ENCODE results near the gene ACKR2.
"Not testable (repeated sequence)": the region's sequence is repeated elsewhere in the genome, so short reads cannot be mapped to it uniquely, and the experiment has no call there.

ACKR2 gene

GRCh38 chr3:42880601-42881451, 71.6 kb downstream of the ACKR2 start:
- Histone ChIP-seq H3K36me3 (ENCODE audit: insufficient read depth, low read length) (no peaks in the 10 kb centered on the region), H3K4me1 (ENCODE audit: insufficient read depth, low read length, poor library complexity, severe bottlenecking) (peaks cover 11% of the 10 kb centered on the region), H2AFZ (ENCODE audit: low read length) (peak overlapping the region; percentile 96), H3K9me2 (replicated peaks; ENCODE audit: low read depth, low read length) (no peaks in the 10 kb centered on the region), H4K20me1 (ENCODE audit: insufficient read depth, low read length, poor library complexity, severe bottlenecking) (no peaks in the 10 kb centered on the region), H3K4me2 (ENCODE audit: low read depth, low read length, poor library complexity, severe bottlenecking) (peak overlapping the region; percentile 89), H3F3A (ENCODE audit: low read depth) (no peaks in the 10 kb centered on the region), H3K27me3 (ENCODE audit: insufficient read depth, low read length, poor library complexity, severe bottlenecking) (no peaks in the 10 kb centered on the region), H3K4me3 (ENCODE audit: low read length, poor library complexity, severe bottlenecking) (peak overlapping the region; percentile 73), H3K9ac (ENCODE audit: low read depth, low read length, poor library complexity, severe bottlenecking) (peak overlapping the region; percentile 64), H3K9me3 (ENCODE audit: insufficient read depth, low read depth, low read length) (no peaks in the 10 kb centered on the region), H3K79me2 (ENCODE audit: insufficient read depth, low read length) (no peaks in the 10 kb centered on the region)
- peak; percentile 74 for TF ChIP-seq CTCF (conservative IDR thresholded peaks at IDR 0.05; ENCODE audit: low read length)
- no peak for TF ChIP-seq EZH2phosphoT487 (IDR thresholded peaks at IDR 0.05; ENCODE audit: borderline replicate concordance)

GRCh38 chr3:42883251-42883930, 74.1 kb downstream of the ACKR2 start:
- H3K9ac ChIP-seq (ENCODE audit: low read depth, low read length, poor library complexity, severe bottlenecking); H3K36me3 ChIP-seq (ENCODE audit: insufficient read depth, low read length); H3F3A ChIP-seq (ENCODE audit: low read depth); H2AFZ ChIP-seq (ENCODE audit: low read length); H3K9me3 ChIP-seq (ENCODE audit: insufficient read depth, low read depth, low read length); H3K9me2 ChIP-seq (replicated peaks; ENCODE audit: low read depth, low read length); H4K20me1 ChIP-seq (ENCODE audit: insufficient read depth, low read length, poor library complexity, severe bottlenecking); H3K4me2 ChIP-seq (ENCODE audit: low read depth, low read length, poor library complexity, severe bottlenecking); H3K27me3 ChIP-seq (ENCODE audit: insufficient read depth, low read length, poor library complexity, severe bottlenecking); H3K79me2 ChIP-seq (ENCODE audit: insufficient read depth, low read length); H3K4me3 ChIP-seq (ENCODE audit: low read length, poor library complexity, severe bottlenecking): not testable (repeated sequence)
- peaks cover 11% of the 10 kb centered on the region for H3K4me1 ChIP-seq (ENCODE audit: insufficient read depth, low read length, poor library complexity, severe bottlenecking)

DNA sequence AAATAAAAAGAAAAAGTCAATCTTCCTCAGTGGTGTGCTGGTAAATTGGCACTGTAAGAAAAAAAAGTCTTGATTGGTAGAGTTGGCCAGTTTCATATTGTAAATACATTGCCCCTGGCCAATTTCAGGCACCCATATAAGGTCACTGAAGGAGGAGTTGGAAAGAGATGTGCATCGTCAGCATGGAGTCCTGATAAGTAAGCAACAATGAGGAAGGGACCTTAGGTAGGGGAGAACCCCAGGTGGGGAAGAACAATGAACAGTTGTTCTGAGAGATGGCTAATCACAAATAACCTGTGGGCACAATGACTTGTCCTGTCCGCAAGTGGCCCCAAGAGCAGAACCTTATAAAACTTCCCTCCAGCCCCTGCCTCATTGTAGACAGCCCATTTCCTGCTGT, 75.1 kb downstream of the ACKR2 start:
- Histone ChIP-seq H4K20me1 (ENCODE audit: insufficient read depth, low read length, poor library complexity, severe bottlenecking) (no peaks in the 10 kb centered on the region), H3K27me3 (ENCODE audit: insufficient read depth, low read length, poor library complexity, severe bottlenecking) (no peaks in the 10 kb centered on the region), H3K4me2 (ENCODE audit: low read depth, low read length, poor library complexity, severe bottlenecking) (no peak overlapping the region), H3K4me1 (ENCODE audit: insufficient read depth, low read length, poor library complexity, severe bottlenecking) (peaks cover 11% of the 10 kb centered on the region), H3K4me3 (ENCODE audit: low read length, poor library complexity, severe bottlenecking) (no peak overlapping the region), H3F3A (ENCODE audit: low read depth) (no peaks in the 10 kb centered on the region), H3K9me3 (ENCODE audit: insufficient read depth, low read depth, low read length) (no peaks in the 10 kb centered on the region), H3K79me2 (ENCODE audit: insufficient read depth, low read length) (no peaks in the 10 kb centered on the region), H3K36me3 (ENCODE audit: insufficient read depth, low read length) (no peaks in the 10 kb centered on the region), H2AFZ (ENCODE audit: low read length) (no peak overlapping the region), H3K9me2 (replicated peaks; ENCODE audit: low read depth, low read length) (no peaks in the 10 kb centered on the region), H3K9ac (ENCODE audit: low read depth, low read length, poor library complexity, severe bottlenecking) (no peak overlapping the region)
- TF ChIP-seq EZH2phosphoT487 (IDR thresholded peaks at IDR 0.05; ENCODE audit: borderline replicate concordance) (no peak), CTCF (conservative IDR thresholded peaks at IDR 0.05; ENCODE audit: low read length) (no peak)
